ENCODE data around the gene ANGPTL7. TPM values are rescaled to one million over a fixed set of nuclear protein-coding genes. Genes with fewer than 3 reads are reported as not detected.
A peak's percentile ranks its signal among the peaks of the same experiment; 100 is the strongest.
"Not testable (repeated sequence)": the region's sequence is repeated elsewhere in the genome, so short reads cannot be mapped to it uniquely, and the experiment has no call there.

The ANGPTL7 gene
- total and polyA plus RNA-seq, 7 donors = 0.51 to 6.4 (median 2.2) TPM; not detected in 1

GRCh38 chr1:11178021-11179015, 10.8 kb upstream of the ANGPTL7 start:
- WGBS, 2 donors = 56 to 68% methylated on average over 7 of the region's 7 CpGs
- intact Hi-C loops (cut with DNase I) = no loop called here
- TF ChIP-seq POLR2AphosphoS5 (IDR thresholded peaks at IDR 0.05) (no peak), CTCF (IDR thresholded peaks at IDR 0.05) (no peak), POLR2A (IDR thresholded peaks at IDR 0.05) (no peak), EP300 (IDR thresholded peaks at IDR 0.05) (no peak)
- no peaks in the 10 kb centered on the region for H3K9me3 ChIP-seq
- no peak overlapping the region for H3K4me3 ChIP-seq
- peak overlapping the region in 2 of 4 donors; percentile 13 to 35 for H3K27ac ChIP-seq
- peaks cover 0 to 22% (median 0%) of the 10 kb centered on the region in 4 donors for H3K36me3 ChIP-seq
- peaks cover 0 to 39% (median 22%) of the 10 kb centered on the region in 4 donors for H3K4me1 ChIP-seq
- no peak for DNase-seq
- no peaks in the 10 kb centered on the region for H3K27me3 ChIP-seq

DNA sequence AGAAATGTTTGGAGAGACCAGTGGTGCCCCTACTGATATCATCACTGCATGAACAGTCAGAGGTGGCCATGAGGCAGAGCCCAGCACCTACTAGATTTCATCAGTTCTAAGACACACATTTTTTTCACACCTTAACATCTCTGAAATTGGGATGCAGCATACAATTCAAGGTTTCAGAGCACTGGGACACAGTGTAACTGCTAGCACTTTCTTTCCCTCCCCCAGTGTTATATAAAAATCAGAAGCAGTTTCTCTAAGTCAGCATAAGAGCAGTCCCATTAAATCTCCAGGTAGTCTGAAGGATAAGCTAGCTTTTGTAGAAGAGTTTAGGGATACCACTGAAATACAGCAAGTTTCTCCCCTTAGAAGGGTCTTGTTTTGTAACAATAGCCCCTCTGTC, 10.0 kb upstream of the ANGPTL7 start:
- no peak overlapping the region for H3K27ac ChIP-seq

GRCh38 chr1:11179749-11180148, 9.4 kb upstream of the ANGPTL7 start:
- DNase-seq; H3K4me3 ChIP-seq; intact Hi-C loops (cut with DNase I); H3K27me3 ChIP-seq; H3K9me3 ChIP-seq: not testable (repeated sequence)
- peaks cover 0 to 35% (median 22%) of the 10 kb centered on the region in 4 donors for H3K4me1 ChIP-seq
- H3K36me3 ChIP-seq = peaks cover 0 to 22% (median 2%) of the 10 kb centered on the region in 4 donors
- H3K27ac ChIP-seq = peak overlapping the region in 1 of 4 donors; percentile 48
- 68 to 71% methylated on average over 3 of the region's 3 CpGs for WGBS, 2 donors

More for the DNA sequence above, 10.0 kb upstream of the ANGPTL7 start:
- Histone ChIP-seq H3K4me3 (no peak overlapping the region), H3K9me3 (no peaks in the 10 kb centered on the region), H3K4me1 (peaks cover 0 to 37% (median 22%) of the 10 kb centered on the region in 4 donors), H3K27me3 (no peaks in the 10 kb centered on the region), H3K36me3 (peaks cover 0 to 22% (median 0%) of the 10 kb centered on the region in 4 donors)
- TF ChIP-seq POLR2AphosphoS5 (IDR thresholded peaks at IDR 0.05) (no peak), EP300 (IDR thresholded peaks at IDR 0.05) (no peak), CTCF (IDR thresholded peaks at IDR 0.05) (no peak), POLR2A (IDR thresholded peaks at IDR 0.05) (no peak)
- DNase-seq = no peak
- intact Hi-C loops (cut with DNase I) = no loop called here

DNA sequence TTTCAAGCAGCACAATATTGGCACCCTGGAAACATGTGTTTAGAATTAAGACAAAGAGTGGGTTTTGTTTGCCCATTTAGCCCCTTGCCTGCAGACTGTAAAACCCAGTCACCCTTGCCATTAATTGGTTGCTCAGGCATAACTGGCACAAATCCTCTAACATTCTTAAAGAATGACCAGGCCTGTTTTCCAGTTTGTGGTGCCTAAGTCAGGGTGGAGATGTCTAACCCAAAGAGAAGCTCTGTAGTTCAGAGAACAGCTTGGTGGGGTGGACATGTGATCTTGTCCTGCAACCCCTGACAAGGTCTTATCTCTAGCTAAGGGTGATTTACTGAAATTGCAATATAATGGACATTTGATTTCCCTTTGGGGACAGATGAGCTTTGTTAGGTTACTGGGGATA, 8.8 kb upstream of the ANGPTL7 start:
- H3K27me3 ChIP-seq = no peaks in the 10 kb centered on the region
- H3K36me3 ChIP-seq = peaks cover 0 to 22% (median 2%) of the 10 kb centered on the region in 4 donors
- no peak for DNase-seq
- intact Hi-C loops (cut with DNase I) = no loop called here
- H3K4me1 ChIP-seq = peaks cover 0 to 35% (median 22%) of the 10 kb centered on the region in 4 donors
- peak overlapping the region in 2 of 4 donors; percentile 3 to 48 for H3K27ac ChIP-seq
- no peaks in the 10 kb centered on the region for H3K9me3 ChIP-seq
- TF ChIP-seq EP300 (IDR thresholded peaks at IDR 0.05) (no peak), CTCF (IDR thresholded peaks at IDR 0.05) (no peak), POLR2A (IDR thresholded peaks at IDR 0.05) (no peak), POLR2AphosphoS5 (IDR thresholded peaks at IDR 0.05) (no peak)
- H3K4me3 ChIP-seq = no peak overlapping the region

DNA sequence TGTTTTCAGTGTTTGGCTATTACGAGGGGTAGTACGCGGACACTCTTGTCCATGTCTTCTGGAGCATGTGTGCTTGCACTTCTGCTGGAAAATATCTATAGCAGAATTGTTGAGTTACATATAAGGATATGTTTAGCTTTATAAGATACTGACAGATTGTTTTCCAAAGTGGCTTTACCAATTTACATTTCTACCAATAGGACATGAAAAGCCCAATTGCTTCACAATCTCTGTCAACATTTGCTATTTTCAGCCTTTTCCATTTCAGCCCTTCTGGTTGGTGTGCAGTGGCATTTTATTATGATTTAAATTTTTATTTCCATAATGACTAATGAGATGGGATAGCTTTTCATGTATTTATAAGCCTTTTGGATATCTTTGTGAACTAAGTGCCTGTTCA, 6.3 kb upstream of the ANGPTL7 start:
- intact Hi-C loops (cut with DNase I) = no loop called here
- H3K27ac ChIP-seq = no peak overlapping the region
- no peaks in the 10 kb centered on the region for H3K9me3 ChIP-seq
- DNase-seq = no peak
- no peak overlapping the region for H3K4me3 ChIP-seq
- H3K36me3 ChIP-seq = peaks cover 0 to 22% (median 2%) of the 10 kb centered on the region in 4 donors
- H3K4me1 ChIP-seq = peaks cover 0 to 34% (median 22%) of the 10 kb centered on the region in 4 donors
- H3K27me3 ChIP-seq = no peaks in the 10 kb centered on the region
- TF ChIP-seq POLR2AphosphoS5 (IDR thresholded peaks at IDR 0.05) (no peak), EP300 (IDR thresholded peaks at IDR 0.05) (no peak), POLR2A (IDR thresholded peaks at IDR 0.05) (no peak), CTCF (IDR thresholded peaks at IDR 0.05) (no peak)
- WGBS, 2 donors = 96% methylated on average over 3 of the region's 3 CpGs

Data from sigmoid colon (tissue), 7 donors.